ENCODE results near the gene C22orf23. TPM values are rescaled to one million over a fixed set of nuclear protein-coding genes. Genes with fewer than 3 reads are reported as not detected.

The C22orf23 gene
- total RNA-seq, 2 donors from 2014 or later: not detected

GRCh38 chr22:37985050-37985585, 31.7 kb upstream of the C22orf23 start:
- H3K9ac ChIP-seq (ENCODE audit: low read depth in 2 of 2, low read length in 2 of 2): peak overlapping the region in 1 of 2 donors; percentile 15
- H3K36me3 ChIP-seq: no peaks in the 10 kb centered on the region
- intact Hi-C loops (cut with DNase I): no loop called here
- TF ChIP-seq, protein P1, sequence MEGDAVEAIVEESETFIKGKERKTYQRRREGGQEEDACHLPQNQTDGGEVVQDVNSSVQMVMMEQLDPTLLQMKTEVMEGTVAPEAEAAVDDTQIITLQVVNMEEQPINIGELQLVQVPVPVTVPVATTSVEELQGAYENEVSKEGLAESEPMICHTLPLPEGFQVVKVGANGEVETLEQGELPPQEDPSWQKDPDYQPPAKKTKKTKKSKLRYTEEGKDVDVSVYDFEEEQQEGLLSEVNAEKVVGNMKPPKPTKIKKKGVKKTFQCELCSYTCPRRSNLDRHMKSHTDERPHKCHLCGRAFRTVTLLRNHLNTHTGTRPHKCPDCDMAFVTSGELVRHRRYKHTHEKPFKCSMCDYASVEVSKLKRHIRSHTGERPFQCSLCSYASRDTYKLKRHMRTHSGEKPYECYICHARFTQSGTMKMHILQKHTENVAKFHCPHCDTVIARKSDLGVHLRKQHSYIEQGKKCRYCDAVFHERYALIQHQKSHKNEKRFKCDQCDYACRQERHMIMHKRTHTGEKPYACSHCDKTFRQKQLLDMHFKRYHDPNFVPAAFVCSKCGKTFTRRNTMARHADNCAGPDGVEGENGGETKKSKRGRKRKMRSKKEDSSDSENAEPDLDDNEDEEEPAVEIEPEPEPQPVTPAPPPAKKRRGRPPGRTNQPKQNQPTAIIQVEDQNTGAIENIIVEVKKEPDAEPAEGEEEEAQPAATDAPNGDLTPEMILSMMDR (IDR thresholded peaks at IDR 0.05): no peak
- no peak overlapping the region for H3K27ac ChIP-seq
- DNase-seq: no peak
- H3K4me1 ChIP-seq: no peaks in the 10 kb centered on the region
- H3K9me3 ChIP-seq: no peaks in the 10 kb centered on the region
- H3K4me3 ChIP-seq: no peak overlapping the region
- H3K27me3 ChIP-seq: no peaks in the 10 kb centered on the region

DNA sequence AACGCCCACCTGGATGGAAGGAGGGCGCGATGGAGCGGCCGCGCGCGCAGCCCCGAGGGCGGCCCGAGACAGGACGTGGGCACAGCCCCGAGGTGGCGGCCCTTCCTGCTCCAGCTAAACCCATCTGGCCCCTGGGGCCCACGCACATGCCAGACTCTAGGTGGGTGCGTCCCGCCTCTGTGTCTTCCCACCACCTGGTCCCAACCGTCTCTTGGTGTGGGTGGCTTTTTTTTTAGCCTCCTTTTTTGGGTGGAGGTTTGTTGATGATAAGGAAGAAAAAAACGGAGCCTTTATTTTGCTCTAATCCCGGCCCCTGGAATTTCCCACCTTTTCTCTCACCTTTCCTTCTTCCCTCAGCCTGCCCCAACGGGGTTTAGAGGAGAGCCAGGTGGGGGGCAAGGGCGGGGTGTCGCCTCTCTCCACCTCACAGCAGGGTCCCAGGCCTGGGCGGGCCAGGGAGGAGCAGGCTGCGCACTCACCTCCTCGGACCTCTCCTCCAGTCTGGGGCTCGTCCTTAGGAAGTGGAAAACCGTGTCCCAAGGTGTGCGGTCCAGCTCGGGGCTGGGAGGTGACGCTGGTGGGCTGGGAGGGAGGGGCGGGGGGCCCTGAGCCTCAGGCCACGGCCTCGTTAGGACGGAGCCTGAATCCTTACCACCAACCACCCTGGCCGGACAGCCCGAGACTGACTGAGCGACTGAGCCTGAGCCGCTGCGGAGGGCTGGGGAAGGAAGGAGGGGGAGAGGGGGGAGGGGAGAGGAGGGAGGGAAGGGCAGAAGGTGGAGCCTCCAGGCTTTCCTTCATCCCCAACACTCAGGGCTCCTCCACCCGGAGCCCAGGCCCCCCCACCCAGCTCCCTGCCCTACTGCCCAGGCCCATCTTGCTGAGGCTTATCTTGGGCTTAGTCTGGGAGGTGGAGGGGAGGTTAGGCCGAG, 30.7 kb upstream of the C22orf23 start, which contains the start of gene SOX10:
TSS of gene SOX10 (minus strand) at position 696 of the 932 bp plus-strand sequence. CDS start 771 bp downstream, outside the sequence.
- TF ChIP-seq, protein P1 (IDR thresholded peaks at IDR 0.05): no peak
- H3K4me3 ChIP-seq: no peak within 1 kb of the TSS
- no peaks in the 10 kb centered on the region for H3K27me3 ChIP-seq
- no peaks in the 10 kb centered on the region for H3K9me3 ChIP-seq
- no peak within 1 kb of the TSS for H3K27ac ChIP-seq
- DNase-seq: no peak
- intact Hi-C loops (cut with DNase I): no loop called here
- H3K36me3 ChIP-seq: no peaks in the 10 kb centered on the region
- peak within 1 kb of the TSS in 1 of 2 donors; percentile 15 for H3K9ac ChIP-seq (ENCODE audit: low read depth in 2 of 2, low read length in 2 of 2)
- H3K4me1 ChIP-seq: no peaks in the 10 kb centered on the region

DNA sequence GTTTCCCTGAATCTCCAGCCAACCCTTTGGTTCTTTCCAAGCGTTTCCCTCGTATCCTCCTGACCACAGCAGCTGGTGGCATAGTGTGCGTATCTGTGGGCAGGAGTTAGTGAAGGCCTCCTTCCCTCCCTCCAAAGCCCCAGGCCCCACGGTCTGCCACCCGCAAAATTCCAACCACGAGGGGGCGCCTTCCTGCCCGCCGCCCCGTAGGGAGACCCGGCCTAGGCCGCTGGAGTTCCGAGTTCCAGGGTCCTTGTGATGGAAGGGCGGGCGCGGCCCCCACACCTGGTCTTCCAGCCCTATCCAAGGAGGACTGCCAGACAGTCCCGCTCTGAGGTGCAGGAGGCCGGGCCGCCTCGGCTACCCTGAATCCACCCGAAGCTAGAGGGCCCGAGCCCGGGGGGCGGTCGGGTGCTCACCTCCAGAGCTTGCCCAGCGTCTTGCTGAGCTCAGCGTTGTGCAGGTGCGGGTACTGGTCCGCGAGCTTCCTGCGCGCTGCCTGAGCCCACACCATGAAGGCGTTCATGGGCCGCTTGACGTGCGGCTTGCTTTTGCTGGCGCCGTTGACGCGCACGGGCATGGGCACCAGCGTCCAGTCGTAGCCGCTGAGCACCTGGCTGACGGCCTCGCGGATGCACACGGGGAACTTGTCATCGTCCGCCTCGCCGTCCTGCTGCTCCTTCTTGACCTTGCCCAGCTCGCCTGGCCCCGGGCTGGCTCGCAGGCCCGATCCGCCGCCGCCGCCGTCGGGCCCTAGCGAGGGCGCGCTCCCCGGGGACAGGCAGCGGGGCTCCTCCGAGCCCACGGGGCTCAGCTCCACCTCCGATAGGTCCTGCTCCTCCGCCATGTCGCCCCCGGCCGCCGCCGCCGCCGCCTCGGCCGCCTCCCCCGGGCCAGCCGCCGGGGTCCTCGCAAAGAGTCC, 29.8 kb upstream of the C22orf23 start:
- H3K27me3 ChIP-seq: no peaks in the 10 kb centered on the region
- H3K9me3 ChIP-seq: no peaks in the 10 kb centered on the region
- no peak overlapping the region for H3K27ac ChIP-seq
- no peak overlapping the region for H3K4me3 ChIP-seq
- H3K4me1 ChIP-seq: no peaks in the 10 kb centered on the region
- H3K36me3 ChIP-seq: no peaks in the 10 kb centered on the region
- TF ChIP-seq, protein P1 (IDR thresholded peaks at IDR 0.05): no peak
- intact Hi-C loops (cut with DNase I): no loop called here
- no peak for DNase-seq
- peak overlapping the region in 1 of 2 donors; percentile 5 for H3K9ac ChIP-seq (ENCODE audit: low read depth in 2 of 2, low read length in 2 of 2)

DNA sequence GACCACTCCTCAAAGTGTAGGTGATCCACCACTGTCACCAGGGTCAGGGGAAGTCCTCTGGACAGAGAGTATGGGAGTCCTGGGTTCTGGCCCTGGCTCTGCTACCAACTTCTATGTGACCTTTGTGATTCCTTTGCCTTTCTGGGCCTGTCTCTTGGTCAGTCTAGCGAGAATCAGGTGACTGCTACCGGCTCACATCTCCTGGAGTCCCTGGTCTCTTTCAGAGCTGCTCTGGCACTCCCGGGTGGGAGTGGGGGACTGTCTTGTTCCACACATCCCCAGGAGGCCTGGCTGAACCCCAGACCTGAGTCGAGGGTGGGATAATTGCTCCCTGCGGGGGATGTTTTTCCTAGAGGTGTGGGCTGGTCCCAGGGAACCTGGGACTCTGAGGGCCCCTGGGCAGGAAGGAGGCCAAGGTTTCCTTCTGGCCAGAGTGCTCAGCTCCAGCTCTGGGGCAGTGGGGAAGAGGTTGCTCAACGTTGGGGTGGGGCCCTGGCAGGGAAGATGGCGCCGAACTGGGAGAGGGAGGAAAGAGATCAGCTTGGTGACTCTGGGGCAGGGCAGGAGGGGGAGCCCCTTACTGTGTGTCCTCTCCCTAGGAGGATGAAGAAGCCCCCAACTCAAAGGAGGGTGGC, 28.9 kb upstream of the C22orf23 start:
- TF ChIP-seq, protein P1 (IDR thresholded peaks at IDR 0.05): no peak
- intact Hi-C loops (cut with DNase I): no loop called here
- Histone ChIP-seq H3K27ac (no peak overlapping the region), H3K4me1 (no peaks in the 10 kb centered on the region), H3K9ac (ENCODE audit: low read depth in 2 of 2, low read length in 2 of 2) (no peak overlapping the region), H3K4me3 (no peak overlapping the region), H3K36me3 (no peaks in the 10 kb centered on the region), H3K9me3 (no peaks in the 10 kb centered on the region), H3K27me3 (no peaks in the 10 kb centered on the region)
- DNase-seq: peak; percentile 22
